Central memory CD8-positive, alpha-beta T cell (primary cell): ENCODE results near the gene LMAN2L.
"Not testable (repeated sequence)": the region's sequence is repeated elsewhere in the genome, so short reads cannot be mapped to it uniquely, and the experiment has no call there.

Source experiments
- ATAC-seq: fragments of 150-1000 bp; cut with Tn5 transposase; replicated peaks from 2 replicates; pipeline ENCODE4 v1.10.0; 2022; ENCODE audit warnings: mild to moderate bottlenecking, moderate FRiP score, moderate number of reproducible peaks; ENCODE audit not compliant: poor library complexity, severe bottlenecking; ENCODE audit errors: extremely low read depth
- DNase-seq, 2 donors: peaks; one replicate each; pipeline ENCODE4 v3.0.0; 2021; ENCODE audit warnings: low spot score in 2 of 2
- H3K27ac Mint-ChIP-seq: one replicate; pipeline ENCODE4 v1.8.0; 2022; ENCODE audit warnings: low read depth, mild to moderate bottlenecking, moderate library complexity, mixed read lengths
- H3K27me3 Mint-ChIP-seq: one replicate; pipeline ENCODE4 v1.8.0; 2022; ENCODE audit warnings: mixed read lengths
- H3K36me3 Mint-ChIP-seq: one replicate; pipeline ENCODE4 v1.8.0; 2022; ENCODE audit warnings: mild to moderate bottlenecking, moderate library complexity, mixed read lengths; ENCODE audit not compliant: insufficient read depth
- H3K4me1 Mint-ChIP-seq: one replicate; pipeline ENCODE4 v1.8.0; 2022; ENCODE audit warnings: mixed read lengths
- H3K4me3 Mint-ChIP-seq: one replicate; pipeline ENCODE4 v1.8.0; 2022; ENCODE audit warnings: mild to moderate bottlenecking, moderate library complexity, mixed read lengths
- H3K9me3 Mint-ChIP-seq: one replicate; pipeline ENCODE4 v1.8.0; 2022; ENCODE audit warnings: mixed read lengths

Gene LMAN2L

DNA sequence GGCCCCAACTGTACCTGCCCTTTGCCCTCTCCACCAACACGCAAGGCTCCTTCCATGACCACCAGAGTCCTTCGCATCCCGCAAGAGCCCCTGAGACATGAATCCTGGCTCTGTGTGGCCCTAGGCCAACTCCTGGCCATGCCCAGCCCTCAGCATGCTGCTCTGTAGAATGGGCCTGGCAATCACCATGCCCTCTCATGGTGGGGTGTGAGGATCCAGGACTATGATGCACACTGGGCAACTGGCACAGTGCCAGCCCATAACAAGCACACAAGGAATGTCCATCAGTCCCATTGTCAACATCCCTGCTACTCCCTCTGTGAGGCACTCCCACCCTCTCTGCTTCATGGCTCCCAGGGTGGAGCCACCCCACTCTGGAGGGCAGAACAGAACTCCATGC lies 52.6 kb downstream of the LMAN2L start:
- no peak overlapping the region for H3K27ac Mint-ChIP-seq
- H3K36me3 Mint-ChIP-seq = peaks cover 1% of the 10 kb centered on the region
- DNase-seq (no peak), ATAC-seq (no peak)
- no peaks in the 10 kb centered on the region for H3K9me3 Mint-ChIP-seq
- no peak overlapping the region for H3K4me3 Mint-ChIP-seq
- H3K4me1 Mint-ChIP-seq = no peaks in the 10 kb centered on the region
- H3K27me3 Mint-ChIP-seq = peaks cover 23% of the 10 kb centered on the region

DNA sequence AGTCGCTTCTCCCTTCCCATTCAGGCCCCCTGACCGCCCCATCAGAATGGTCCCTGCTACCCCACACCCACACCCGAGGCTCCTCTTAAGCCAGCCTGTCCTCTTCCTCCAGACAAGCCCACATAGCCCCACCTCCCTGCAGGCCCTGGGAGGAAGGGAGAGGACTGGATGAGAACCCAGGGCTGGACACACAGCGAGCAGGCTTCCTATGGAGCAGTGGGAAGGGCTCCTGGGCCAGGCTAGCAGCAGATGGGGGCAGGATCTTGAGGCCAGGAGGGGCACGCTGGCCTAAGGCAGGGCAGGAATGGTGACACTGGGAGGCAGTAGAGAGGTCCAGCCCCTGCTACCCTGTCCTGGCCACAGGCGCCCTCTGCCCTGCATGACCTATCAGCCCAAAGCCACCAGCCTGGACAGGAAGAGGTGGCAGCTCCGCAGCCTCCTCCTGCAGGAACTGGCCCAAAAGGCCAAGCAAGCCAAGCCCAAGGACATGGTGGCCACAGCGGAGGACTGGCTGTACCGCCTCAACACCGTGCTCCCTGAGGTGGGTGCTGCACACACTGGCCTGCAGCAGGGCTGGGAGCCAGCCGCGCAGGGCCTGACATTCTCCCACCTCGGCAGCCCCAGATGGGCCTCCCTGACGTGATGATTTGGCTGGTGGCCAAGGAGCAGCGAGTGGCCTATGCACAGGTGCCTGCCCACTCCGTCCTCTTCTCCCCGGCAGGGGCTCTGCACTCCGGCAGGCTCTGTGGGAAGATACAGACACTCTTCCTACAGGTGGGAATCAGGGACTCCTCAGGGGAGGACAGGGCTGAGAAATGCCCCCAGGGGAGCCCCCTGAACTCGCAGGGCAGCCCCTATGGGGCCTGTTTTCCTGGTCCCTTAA lies 54.0 kb downstream of the LMAN2L start:
- ATAC-seq = no peak
- peaks cover 1% of the 10 kb centered on the region for H3K36me3 Mint-ChIP-seq
- no peak overlapping the region for H3K4me3 Mint-ChIP-seq
- no peak overlapping the region for H3K27ac Mint-ChIP-seq
- no peaks in the 10 kb centered on the region for H3K4me1 Mint-ChIP-seq
- H3K9me3 Mint-ChIP-seq = no peaks in the 10 kb centered on the region
- H3K27me3 Mint-ChIP-seq = peaks cover 23% of the 10 kb centered on the region
- DNase-seq = no peak

DNA sequence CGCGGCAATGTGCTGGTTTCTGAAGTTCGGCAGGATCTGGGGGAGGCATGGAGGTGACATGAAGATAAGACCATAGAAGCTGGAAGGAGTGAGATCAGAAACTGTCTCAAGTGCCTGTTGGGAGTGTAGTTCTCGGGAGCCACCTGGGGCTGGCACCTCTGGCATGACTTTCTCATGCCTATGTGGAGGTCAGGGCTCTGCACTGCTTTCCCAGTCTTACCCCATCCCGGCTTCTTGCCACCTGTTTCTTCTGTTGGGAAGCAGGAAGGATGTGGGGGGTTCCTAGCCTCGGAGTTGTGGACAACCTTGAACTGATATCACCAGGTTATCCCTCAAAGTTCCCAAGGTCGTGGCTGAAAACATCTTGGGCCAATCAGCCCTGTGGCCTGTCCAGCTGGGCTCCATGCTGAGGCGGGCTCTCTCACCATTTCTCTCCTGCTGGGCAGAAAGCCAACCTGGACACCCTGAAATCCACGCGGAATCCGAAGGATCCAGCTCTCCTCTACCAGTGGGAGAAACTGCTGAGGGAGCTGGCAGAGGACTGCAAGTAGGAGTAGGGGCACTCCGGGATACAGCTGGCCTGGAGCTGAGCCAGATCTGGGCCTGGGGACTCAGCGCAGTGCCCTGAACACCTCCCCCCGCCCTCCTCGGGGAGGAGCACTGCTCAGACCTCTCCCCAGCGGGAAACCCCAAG lies 54.8 kb downstream of the LMAN2L start:
- Mint-ChIP-seq H3K9me3 (no peaks in the 10 kb centered on the region), H3K4me3 (no peak overlapping the region), H3K27ac (no peak overlapping the region), H3K27me3 (peaks cover 23% of the 10 kb centered on the region), H3K4me1 (no peaks in the 10 kb centered on the region), H3K36me3 (peaks cover 2% of the 10 kb centered on the region)
- DNase-seq = no peak
- no peak for ATAC-seq

DNA sequence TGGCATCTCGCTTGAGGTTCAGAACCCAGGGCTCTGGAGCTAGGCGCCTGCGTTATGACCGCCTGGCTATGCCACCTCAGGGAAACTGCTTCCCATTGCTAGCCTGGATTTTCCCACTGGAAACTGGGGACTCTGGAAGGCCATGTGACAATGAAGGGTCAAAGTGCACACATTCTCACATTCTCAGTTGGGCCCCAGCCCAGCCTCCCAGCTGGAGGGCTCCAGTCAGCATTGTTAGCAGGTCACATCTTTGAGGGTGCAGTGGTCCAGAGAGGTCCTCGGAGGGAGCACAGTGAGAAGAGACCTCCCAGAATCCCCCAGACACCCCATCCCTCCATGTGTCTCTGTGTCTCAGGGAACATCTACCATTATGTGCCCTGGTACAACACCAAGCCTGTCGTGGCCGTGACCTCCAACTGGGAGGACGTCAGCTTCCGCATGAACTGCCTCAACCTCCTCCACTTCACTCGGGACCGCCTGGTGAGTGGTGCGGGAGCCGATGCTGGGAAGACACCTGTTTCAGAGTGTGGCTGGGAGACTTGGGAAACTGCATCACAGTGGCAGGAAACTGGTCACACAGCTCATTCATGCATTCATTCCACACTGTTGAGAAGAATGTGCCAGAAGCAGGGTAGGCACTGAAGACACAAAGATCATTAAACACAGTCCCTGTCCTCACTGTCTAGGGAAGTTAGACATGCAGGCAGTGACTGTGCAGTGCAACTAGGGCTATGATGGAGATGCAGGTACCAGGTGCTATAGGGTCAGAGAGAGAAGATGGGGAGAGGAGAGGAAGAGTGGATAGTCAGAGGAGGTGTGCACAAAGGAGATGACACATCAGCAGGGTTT lies 55.7 kb downstream of the LMAN2L start:
- Mint-ChIP-seq H3K27me3 (peaks cover 23% of the 10 kb centered on the region), H3K4me3 (no peak overlapping the region), H3K27ac (no peak overlapping the region), H3K9me3 (no peaks in the 10 kb centered on the region), H3K36me3 (peaks cover 2% of the 10 kb centered on the region), H3K4me1 (no peaks in the 10 kb centered on the region)
- DNase-seq (no peak), ATAC-seq (no peak)

DNA sequence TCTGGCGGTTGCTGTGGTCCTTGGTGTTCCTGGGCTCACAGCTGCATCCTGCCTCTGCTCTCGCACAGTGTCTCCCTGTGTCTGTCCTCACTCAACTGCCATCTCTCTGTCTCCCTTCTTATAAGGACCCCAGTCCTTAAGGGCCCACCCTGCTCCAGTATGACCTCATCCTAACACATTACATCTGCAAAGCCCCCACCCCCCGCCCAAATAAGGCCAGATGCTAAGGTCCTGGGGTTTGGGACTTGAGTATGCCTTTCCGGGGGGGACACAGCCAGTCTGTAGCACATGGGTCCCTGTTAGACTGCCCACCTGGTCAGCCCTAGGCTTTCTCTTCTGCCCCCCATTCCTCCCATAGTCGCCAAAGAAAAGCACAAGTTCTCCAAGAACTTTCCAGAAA lies 56.6 kb downstream of the LMAN2L start:
- no peak for DNase-seq
- Mint-ChIP-seq H3K27me3 (peaks cover 23% of the 10 kb centered on the region), H3K36me3 (peaks cover 2% of the 10 kb centered on the region), H3K27ac (no peak overlapping the region), H3K4me1 (no peaks in the 10 kb centered on the region), H3K4me3 (no peak overlapping the region), H3K9me3 (no peaks in the 10 kb centered on the region)
- no peak for ATAC-seq

DNA sequence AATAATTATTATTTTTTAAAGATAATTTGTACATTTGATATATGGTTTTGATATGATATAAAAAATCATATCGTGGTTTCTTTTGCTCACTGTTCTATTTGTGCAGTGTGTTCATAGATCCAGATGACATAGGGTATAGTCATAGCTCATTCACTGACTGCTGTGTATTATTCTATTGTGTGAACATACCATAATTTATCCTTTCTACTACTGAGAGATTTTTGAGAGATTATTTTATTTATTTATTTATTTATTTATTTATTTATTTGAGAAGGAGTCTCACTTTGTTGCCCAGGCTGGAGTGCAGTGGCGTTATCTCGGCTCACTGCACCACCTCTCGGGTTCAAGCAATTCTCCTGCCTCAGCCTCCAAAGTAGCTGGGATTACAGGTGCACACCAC lies 58.3 kb downstream of the LMAN2L start:
- peaks cover 23% of the 10 kb centered on the region for H3K27me3 Mint-ChIP-seq
- peaks cover 2% of the 10 kb centered on the region for H3K36me3 Mint-ChIP-seq
- no peaks in the 10 kb centered on the region for H3K9me3 Mint-ChIP-seq
- ATAC-seq (no peak), DNase-seq (no peak)
- H3K4me1 Mint-ChIP-seq = no peaks in the 10 kb centered on the region
- H3K4me3 Mint-ChIP-seq = no peak overlapping the region
- no peak overlapping the region for H3K27ac Mint-ChIP-seq

DNA sequence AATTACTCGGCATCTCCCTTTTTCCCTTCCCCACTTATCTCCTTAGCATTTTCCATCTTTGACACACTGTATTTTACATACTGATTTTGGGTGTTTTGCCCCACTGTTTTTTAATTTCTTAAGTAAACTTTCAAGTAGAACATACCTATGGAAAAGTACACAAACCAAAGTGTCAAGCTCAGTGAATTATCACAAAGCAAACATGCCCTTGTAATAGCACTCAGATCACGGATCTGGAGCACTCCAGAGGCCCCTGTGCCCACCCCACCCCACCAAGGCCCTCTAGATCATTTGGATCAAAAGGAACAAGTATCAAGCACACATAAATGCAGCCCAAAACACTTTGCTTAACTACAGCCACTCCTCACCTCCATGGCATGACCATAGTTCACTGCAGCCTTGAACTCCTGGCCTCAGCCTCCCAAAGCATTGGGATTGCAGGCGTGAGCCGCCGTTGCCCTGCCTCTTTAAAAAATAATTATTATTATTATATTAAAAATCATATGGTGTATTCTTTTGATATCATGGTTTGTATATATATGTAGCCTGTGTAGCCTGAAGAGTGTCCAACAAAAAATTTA lies 59.2 kb downstream of the LMAN2L start:
- DNase-seq (no peak), ATAC-seq (no peak)
- peaks cover 19% of the 10 kb centered on the region for H3K27me3 Mint-ChIP-seq
- H3K4me1 Mint-ChIP-seq = no peaks in the 10 kb centered on the region
- H3K27ac Mint-ChIP-seq = peak overlapping the region; percentile 1
- peaks cover 2% of the 10 kb centered on the region for H3K36me3 Mint-ChIP-seq
- no peak overlapping the region for H3K4me3 Mint-ChIP-seq
- H3K9me3 Mint-ChIP-seq = no peaks in the 10 kb centered on the region

DNA sequence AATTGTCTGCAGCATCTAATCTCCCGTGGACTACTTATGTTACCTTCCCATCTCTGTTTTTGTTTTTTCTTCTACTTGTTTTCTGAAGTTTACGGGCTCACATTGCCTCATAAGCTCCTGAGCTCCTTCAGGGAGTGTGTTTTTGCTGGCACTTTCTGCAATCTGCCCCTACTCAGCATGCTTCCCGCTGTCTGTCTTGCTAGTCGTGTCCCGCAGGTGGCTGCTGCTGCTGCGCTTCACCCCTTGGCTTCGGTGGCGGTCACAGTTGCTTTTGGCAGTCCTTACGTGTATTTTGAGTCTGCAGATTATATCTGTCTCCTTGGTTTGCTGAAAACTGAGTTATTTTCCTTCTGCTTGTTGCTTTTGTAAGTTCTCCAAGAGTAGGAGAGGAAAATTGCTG lies 60.0 kb downstream of the LMAN2L start:
- ATAC-seq = no peak
- no peaks in the 10 kb centered on the region for H3K4me1 Mint-ChIP-seq
- H3K9me3 Mint-ChIP-seq = no peaks in the 10 kb centered on the region
- H3K4me3 Mint-ChIP-seq = no peak overlapping the region
- no peak for DNase-seq
- peaks cover 11% of the 10 kb centered on the region for H3K27me3 Mint-ChIP-seq
- H3K27ac Mint-ChIP-seq = no peak overlapping the region
- H3K36me3 Mint-ChIP-seq = peaks cover 1% of the 10 kb centered on the region

DNA sequence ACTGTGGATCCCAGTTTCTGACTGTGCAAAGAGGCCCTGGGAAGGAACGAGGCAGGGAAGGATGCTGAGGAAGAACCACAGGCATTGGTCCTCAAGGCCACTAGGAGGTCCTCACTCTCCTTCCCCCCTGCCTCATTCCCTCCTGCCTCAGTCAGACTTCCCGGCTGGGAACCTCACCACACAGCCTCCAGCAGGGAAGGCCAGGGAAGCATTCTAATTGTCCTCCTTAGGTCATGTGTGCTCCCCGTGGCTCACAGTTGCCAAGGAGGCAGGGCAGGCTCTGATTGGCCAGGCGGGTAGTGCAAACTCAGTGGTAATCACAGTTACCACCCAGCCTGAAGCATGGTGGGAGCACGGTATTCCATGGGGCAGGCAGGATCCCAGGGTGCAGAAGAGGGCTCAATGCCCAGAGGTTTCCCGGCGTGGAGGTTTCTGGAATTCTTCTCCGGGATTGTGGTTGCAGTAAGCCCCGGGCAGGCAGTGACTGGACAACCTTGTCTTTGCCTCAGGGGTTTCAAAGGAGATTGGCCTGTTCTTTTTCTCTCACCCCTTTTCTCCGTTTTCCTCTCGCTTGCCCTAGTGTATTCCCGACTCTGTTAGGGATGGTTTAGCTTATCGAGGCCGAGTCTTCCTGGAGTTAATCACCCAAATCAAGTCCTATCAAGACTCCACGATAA lies 70.2 kb downstream of the LMAN2L start:
- Mint-ChIP-seq H3K4me3 (no peak overlapping the region), H3K27ac (no peak overlapping the region), H3K27me3 (no peaks in the 10 kb centered on the region), H3K36me3 (no peaks in the 10 kb centered on the region), H3K9me3 (no peaks in the 10 kb centered on the region), H3K4me1 (peaks cover 6% of the 10 kb centered on the region)
- ATAC-seq (no peak), DNase-seq (no peak)

DNA sequence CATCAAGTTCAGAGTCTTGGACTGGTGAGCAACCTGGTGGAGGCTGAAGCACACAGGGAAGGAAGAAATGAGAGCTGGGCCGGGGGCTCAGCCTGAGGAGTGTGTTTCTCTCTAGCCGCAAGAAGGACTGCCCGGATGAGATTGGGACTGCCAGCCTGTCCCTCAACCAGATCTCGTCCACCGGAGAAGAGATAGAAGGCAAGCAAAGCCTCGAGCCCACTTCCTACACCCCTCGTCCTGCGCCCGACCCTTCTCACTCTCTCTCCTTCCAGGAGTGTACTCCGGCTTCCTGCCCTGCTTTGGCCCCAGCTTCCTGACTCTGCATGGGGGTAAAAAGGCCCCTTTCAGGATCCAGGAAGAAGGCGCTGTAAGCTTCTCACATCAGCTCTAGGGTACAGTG lies 71.1 kb downstream of the LMAN2L start:
- ATAC-seq = no peak
- Mint-ChIP-seq H3K4me3 (no peak overlapping the region), H3K9me3 (no peaks in the 10 kb centered on the region), H3K4me1 (peaks cover 6% of the 10 kb centered on the region), H3K27me3 (peaks cover 2% of the 10 kb centered on the region), H3K27ac (no peak overlapping the region), H3K36me3 (no peaks in the 10 kb centered on the region)
- no peak for DNase-seq

DNA sequence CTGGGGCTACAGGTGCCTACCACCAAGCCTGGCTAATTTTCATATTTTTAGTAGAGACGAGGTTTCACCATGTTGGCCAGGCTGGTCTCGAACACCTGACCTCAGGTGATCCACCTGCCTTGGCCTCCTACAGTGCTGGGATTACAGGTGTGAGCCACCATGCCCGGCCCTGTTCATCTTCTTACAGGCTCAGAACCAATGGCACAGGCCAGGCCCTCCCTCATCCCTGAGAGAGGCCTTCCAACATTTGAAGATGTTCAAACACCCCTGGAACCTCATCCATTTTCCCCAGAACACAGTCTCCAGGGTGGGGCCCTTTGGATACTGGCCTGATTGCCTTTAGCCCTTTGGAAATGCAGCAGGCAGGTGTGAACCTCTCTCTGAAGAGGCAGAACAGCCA lies 74.1 kb downstream of the LMAN2L start:
- not testable (repeated sequence) for H3K4me1 Mint-ChIP-seq, H3K36me3 Mint-ChIP-seq, H3K27ac Mint-ChIP-seq, DNase-seq, ATAC-seq, H3K4me3 Mint-ChIP-seq, H3K9me3 Mint-ChIP-seq
- H3K27me3 Mint-ChIP-seq = peaks cover 19% of the 10 kb centered on the region

DNA sequence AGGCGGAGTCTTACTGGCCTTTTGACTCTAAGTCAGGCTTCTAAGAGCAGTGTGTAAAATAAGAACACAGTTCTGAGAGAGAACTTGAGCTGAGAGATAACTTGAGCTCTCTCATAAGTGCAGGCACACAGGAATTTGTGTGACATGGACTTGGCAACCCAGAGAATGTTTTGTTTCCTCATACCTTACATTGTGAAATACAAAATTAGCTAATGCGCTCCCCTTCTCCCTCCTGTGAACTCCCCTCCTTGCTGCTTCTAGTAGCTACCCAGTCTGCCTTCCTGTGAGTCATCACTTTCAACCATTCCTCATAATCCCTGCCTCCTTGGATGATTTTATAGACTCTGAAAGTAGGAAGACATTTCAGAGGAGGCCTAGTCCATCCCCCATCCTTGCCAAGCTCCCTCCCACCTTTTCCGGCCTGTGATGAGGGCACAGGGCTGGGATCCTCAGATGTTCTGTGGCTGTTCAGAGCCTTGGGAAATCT lies 74.7 kb downstream of the LMAN2L start:
- Mint-ChIP-seq H3K4me1 (no peaks in the 10 kb centered on the region), H3K9me3 (no peaks in the 10 kb centered on the region), H3K4me3 (no peak overlapping the region), H3K27ac (no peak overlapping the region), H3K36me3 (no peaks in the 10 kb centered on the region), H3K27me3 (peaks cover 19% of the 10 kb centered on the region)
- ATAC-seq = no peak
- no peak for DNase-seq
